ENCODE measurements around the gene PEX26. TPM values are rescaled to one million over a fixed set of nuclear protein-coding genes. Genes with fewer than 3 reads are reported as not detected.

PEX26 gene
- total and polyA plus RNA-seq, 9 of the 15 experiments (the other 6 are each of a cell fraction or from before 2014, with no cell fraction given): 0.35 to 39.6 (median 17.4) TPM

DNA sequence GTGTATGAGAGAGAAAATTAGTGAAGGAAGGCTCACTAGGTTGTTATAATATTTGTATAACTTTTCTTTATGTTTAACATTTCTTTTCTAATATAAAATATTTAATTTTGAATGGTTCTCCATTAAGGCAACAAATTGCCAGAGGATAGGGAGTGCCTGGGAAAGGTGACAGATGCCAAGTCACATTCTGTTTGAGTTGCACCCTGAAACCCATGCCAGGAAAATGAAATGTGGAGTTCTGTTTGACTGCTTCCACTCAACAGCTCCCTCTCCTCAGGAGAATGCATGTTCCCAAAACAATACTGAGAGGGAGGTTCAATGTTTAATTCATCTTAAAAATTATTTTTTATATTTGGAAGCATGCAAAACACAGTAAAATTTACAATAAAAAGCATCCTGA lies 66.3 kb downstream of the PEX26 start (continued):
- TF ChIP-seq, protein P1, sequence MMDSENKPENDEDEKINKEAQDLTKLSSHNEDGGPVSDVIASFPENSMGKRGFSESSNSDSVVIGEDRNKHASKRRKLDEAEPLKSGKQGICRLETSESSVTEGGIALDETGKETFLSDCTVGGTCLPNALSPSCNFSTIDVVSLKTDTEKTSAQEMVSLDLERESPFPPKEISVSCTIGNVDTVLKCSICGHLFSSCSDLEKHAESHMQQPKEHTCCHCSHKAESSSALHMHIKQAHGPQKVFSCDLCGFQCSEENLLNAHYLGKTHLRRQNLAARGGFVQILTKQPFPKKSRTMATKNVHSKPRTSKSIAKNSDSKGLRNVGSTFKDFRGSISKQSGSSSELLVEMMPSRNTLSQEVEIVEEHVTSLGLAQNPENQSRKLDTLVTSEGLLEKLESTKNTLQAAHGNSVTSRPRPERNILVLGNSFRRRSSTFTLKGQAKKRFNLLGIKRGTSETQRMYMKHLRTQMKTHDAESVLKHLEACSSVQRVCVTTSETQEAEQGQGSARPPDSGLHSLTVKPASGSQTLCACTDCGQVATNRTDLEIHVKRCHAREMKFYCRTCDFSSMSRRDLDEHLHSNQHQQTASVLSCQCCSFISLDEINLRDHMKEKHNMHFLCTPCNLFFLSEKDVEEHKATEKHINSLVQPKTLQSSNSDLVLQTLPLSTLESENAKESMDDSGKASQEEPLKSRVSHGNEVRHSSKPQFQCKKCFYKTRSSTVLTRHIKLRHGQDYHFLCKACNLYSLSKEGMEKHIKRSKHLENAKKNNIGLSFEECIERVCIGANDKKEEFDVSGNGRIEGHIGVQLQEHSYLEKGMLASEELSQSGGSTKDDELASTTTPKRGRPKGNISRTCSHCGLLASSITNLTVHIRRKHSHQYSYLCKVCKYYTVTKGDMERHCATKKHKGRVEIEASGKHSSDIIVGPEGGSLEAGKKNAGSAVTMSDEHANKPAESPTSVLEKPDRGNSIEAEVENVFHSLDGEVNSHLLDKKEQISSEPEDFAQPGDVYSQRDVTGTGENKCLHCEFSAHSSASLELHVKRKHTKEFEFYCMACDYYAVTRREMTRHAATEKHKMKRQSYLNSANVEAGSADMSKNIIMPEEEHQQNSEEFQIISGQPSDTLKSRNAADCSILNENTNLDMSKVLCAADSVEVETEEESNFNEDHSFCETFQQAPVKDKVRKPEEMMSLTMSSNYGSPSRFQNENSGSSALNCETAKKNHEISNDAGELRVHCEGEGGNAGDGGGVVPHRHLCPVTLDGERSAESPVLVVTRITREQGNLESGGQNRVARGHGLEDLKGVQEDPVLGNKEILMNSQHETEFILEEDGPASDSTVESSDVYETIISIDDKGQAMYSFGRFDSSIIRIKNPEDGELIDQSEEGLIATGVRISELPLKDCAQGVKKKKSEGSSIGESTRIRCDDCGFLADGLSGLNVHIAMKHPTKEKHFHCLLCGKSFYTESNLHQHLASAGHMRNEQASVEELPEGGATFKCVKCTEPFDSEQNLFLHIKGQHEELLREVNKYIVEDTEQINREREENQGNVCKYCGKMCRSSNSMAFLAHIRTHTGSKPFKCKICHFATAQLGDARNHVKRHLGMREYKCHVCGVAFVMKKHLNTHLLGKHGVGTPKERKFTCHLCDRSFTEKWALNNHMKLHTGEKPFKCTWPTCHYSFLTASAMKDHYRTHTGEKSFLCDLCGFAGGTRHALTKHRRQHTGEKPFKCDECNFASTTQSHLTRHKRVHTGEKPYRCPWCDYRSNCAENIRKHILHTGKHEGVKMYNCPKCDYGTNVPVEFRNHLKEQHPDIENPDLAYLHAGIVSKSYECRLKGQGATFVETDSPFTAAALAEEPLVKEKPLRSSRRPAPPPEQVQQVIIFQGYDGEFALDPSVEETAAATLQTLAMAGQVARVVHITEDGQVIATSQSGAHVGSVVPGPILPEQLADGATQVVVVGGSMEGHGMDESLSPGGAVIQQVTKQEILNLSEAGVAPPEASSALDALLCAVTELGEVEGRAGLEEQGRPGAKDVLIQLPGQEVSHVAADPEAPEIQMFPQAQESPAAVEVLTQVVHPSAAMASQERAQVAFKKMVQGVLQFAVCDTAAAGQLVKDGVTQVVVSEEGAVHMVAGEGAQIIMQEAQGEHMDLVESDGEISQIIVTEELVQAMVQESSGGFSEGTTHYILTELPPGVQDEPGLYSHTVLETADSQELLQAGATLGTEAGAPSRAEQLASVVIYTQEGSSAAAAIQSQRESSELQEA (IDR thresholded peaks at IDR 0.05; ENCODE audit: low read depth): no peak
- TF ChIP-seq TFAM (CRISPR knock-in tag; conservative IDR thresholded peaks at IDR 0.05): no peak
- no peak for TF ChIP-seq MYC (IDR thresholded peaks at IDR 0.05; ENCODE audit: low read depth, low read length)
- no peak for TF ChIP-seq MYC (CRISPR knock-in tag; IDR thresholded peaks at IDR 0.05; ENCODE audit: borderline replicate concordance, low read depth)
- TF ChIP-seq PYGO2 (tag; IDR thresholded peaks at IDR 0.05): no peak
- no peak for TF ChIP-seq TCF3 (CRISPR knock-in tag; IDR thresholded peaks at IDR 0.05)
- no peak for TF ChIP-seq PHF20 (IDR thresholded peaks at IDR 0.05; ENCODE audit: partially characterized antibody)
- TF ChIP-seq, protein P2, sequence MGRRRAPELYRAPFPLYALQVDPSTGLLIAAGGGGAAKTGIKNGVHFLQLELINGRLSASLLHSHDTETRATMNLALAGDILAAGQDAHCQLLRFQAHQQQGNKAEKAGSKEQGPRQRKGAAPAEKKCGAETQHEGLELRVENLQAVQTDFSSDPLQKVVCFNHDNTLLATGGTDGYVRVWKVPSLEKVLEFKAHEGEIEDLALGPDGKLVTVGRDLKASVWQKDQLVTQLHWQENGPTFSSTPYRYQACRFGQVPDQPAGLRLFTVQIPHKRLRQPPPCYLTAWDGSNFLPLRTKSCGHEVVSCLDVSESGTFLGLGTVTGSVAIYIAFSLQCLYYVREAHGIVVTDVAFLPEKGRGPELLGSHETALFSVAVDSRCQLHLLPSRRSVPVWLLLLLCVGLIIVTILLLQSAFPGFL (CRISPR knock-in tag; IDR thresholded peaks at IDR 0.05): no peak
- TF ChIP-seq, protein P3, sequence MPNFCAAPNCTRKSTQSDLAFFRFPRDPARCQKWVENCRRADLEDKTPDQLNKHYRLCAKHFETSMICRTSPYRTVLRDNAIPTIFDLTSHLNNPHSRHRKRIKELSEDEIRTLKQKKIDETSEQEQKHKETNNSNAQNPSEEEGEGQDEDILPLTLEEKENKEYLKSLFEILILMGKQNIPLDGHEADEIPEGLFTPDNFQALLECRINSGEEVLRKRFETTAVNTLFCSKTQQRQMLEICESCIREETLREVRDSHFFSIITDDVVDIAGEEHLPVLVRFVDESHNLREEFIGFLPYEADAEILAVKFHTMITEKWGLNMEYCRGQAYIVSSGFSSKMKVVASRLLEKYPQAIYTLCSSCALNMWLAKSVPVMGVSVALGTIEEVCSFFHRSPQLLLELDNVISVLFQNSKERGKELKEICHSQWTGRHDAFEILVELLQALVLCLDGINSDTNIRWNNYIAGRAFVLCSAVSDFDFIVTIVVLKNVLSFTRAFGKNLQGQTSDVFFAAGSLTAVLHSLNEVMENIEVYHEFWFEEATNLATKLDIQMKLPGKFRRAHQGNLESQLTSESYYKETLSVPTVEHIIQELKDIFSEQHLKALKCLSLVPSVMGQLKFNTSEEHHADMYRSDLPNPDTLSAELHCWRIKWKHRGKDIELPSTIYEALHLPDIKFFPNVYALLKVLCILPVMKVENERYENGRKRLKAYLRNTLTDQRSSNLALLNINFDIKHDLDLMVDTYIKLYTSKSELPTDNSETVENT (CRISPR knock-in tag; IDR thresholded peaks at IDR 0.05): no peak
- TF ChIP-seq, protein P4, sequence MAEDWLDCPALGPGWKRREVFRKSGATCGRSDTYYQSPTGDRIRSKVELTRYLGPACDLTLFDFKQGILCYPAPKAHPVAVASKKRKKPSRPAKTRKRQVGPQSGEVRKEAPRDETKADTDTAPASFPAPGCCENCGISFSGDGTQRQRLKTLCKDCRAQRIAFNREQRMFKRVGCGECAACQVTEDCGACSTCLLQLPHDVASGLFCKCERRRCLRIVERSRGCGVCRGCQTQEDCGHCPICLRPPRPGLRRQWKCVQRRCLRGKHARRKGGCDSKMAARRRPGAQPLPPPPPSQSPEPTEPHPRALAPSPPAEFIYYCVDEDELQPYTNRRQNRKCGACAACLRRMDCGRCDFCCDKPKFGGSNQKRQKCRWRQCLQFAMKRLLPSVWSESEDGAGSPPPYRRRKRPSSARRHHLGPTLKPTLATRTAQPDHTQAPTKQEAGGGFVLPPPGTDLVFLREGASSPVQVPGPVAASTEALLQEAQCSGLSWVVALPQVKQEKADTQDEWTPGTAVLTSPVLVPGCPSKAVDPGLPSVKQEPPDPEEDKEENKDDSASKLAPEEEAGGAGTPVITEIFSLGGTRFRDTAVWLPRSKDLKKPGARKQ (CRISPR knock-in tag; IDR thresholded peaks at IDR 0.05): no peak
- TF ChIP-seq, protein P5, sequence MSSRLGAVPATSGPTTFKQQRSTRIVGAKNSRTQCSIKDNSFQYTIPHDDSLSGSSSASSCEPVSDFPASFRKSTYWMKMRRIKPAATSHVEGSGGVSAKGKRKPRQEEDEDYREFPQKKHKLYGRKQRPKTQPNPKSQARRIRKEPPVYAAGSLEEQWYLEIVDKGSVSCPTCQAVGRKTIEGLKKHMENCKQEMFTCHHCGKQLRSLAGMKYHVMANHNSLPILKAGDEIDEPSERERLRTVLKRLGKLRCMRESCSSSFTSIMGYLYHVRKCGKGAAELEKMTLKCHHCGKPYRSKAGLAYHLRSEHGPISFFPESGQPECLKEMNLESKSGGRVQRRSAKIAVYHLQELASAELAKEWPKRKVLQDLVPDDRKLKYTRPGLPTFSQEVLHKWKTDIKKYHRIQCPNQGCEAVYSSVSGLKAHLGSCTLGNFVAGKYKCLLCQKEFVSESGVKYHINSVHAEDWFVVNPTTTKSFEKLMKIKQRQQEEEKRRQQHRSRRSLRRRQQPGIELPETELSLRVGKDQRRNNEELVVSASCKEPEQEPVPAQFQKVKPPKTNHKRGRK (tag; IDR thresholded peaks at IDR 0.05): no peak
- TF ChIP-seq KLF6 (CRISPR knock-in tag; IDR thresholded peaks at IDR 0.05; ENCODE audit: borderline replicate concordance): no peak
- no peak for TF ChIP-seq SMC3 (conservative IDR thresholded peaks at IDR 0.05; ENCODE audit: insufficient read depth, low read depth, low read length)
- no peak for TF ChIP-seq KLF16 (IDR thresholded peaks at IDR 0.05)
